WERI-Rb-1 (cell line): ENCODE measurements around the gene TIAM1.

Experiments
- DNase-seq: peaks from one replicate; pipeline ENCODE4 v3.0.0-alpha.2; 2020
- H3K27ac ChIP-seq: fragments of 250-450 bp; sonication (Bioruptor Pico); 2 replicates; pipeline ENCODE4 v1.5.1; 2020; ENCODE audit warnings: mild to moderate bottlenecking, moderate library complexity
- H3K27me3 ChIP-seq: fragments of 250-450 bp; sonication (Bioruptor Pico); 2 replicates; pipeline ENCODE4 v1.5.1; 2021; ENCODE audit warnings: mild to moderate bottlenecking, low read depth, moderate library complexity; ENCODE audit not compliant: insufficient read depth, severe bottlenecking
- H3K36me3 ChIP-seq: fragments of 250-450 bp; sonication (Bioruptor Pico); 2 replicates; pipeline ENCODE4 v1.5.1; 2020; ENCODE audit warnings: mild to moderate bottlenecking, moderate library complexity
- H3K4me3 ChIP-seq: 2 replicates; pipeline ENCODE4 v1.5.1; 2011; ENCODE audit warnings: low read depth, mild to moderate bottlenecking, control low read depth, low read length
- H3K9me3 ChIP-seq: fragments of 250-450 bp; sonication (Bioruptor Pico); 2 replicates; pipeline ENCODE4 v1.5.1; 2021; ENCODE audit warnings: mild to moderate bottlenecking, moderate library complexity; ENCODE audit not compliant: severe bottlenecking
- CTCF ChIP-seq: IDR thresholded peaks from 2 replicates; pipeline ENCODE4 v1.5.1; 2011; ENCODE audit warnings: low read depth, mild to moderate bottlenecking, control low read depth, inconsistent platforms, low read length

Gene TIAM1

DNA sequence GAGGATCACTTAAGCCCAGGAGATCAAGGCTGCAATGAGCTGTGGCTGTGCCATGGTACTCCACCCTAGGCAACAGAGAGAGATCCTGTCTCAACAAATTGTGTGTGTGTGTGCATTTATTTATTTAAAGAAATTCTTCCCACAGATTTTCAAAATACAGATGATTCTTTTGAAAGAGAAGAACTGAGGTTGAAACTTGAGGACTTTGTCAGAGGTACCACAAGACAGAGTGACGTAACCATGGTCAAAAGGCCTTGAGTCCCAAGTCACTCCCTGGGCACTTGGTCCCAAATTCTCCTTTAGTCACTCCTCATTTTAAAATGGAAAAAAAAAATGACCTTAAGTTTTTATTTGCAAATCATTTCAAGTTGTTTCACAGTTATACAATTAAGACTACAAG is 57.4 kb downstream of the TIAM1 start:
- no peak for DNase-seq
- Histone ChIP-seq H3K27ac (no peak overlapping the region), H3K9me3 (peaks cover 5% of the 10 kb centered on the region), H3K27me3 (no peaks in the 10 kb centered on the region), H3K36me3 (no peaks in the 10 kb centered on the region), H3K4me3 (no peak overlapping the region)
- no peak for TF ChIP-seq CTCF

GRCh38 chr21:31284797-31285397 is 59.2 kb downstream of the TIAM1 start:
- H3K36me3 ChIP-seq, result no peaks in the 10 kb centered on the region
- H3K27ac ChIP-seq, result no peak overlapping the region
- TF ChIP-seq CTCF, result no peak
- no peaks in the 10 kb centered on the region for H3K27me3 ChIP-seq
- no peak for DNase-seq
- no peak overlapping the region for H3K4me3 ChIP-seq
- H3K9me3 ChIP-seq, result peaks cover 5% of the 10 kb centered on the region

- Histone ChIP-seq H3K27ac (no peak overlapping the region), H3K36me3 (no peaks in the 10 kb centered on the region)
- no peak for TF ChIP-seq CTCF
Observed at GRCh38 chr21:31283025-31283424, 61.0 kb downstream of the TIAM1 start.

DNA sequence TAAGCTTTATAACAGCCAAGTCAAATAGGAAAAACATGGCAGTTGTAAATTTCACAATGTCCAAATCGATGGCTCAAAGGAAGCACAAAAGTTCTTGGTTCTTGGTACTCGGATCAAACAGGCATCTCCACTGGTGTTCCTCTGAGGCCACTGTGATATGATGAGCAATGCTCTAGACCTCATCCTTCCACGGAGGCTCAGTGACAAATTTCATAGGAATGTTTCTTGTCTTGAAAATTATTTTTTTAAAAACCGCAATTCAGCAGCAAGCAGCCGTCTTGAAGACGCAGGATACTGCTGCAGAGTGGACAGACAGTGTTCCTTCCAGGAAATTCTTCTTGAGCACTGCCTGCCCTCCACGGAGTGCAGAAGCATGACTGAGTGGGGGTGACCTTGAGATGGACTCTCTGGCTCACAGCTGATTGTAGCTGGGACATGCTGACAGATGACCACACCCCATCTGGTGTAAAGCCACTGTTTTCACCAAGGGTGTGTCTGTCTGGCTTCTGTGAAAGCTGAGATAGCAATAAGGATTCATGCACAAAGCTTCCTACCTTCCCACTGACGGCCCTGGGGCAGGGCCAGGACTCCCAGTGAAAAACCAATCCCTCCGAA is 61.9 kb downstream of the TIAM1 start:
- TF ChIP-seq CTCF, result no peak
- H3K36me3 ChIP-seq, result no peaks in the 10 kb centered on the region
- H3K27me3 ChIP-seq, result no peaks in the 10 kb centered on the region
- H3K4me3 ChIP-seq, result no peak overlapping the region
- H3K27ac ChIP-seq, result no peak overlapping the region
- no peaks in the 10 kb centered on the region for H3K9me3 ChIP-seq
- no peak for DNase-seq

More at GRCh38 chr21:31283025-31283424, 61.0 kb downstream of the TIAM1 start:
- Histone ChIP-seq H3K4me3 (no peak overlapping the region), H3K27me3 (no peaks in the 10 kb centered on the region), H3K9me3 (peaks cover 3% of the 10 kb centered on the region)
- DNase-seq, result no peak

DNA sequence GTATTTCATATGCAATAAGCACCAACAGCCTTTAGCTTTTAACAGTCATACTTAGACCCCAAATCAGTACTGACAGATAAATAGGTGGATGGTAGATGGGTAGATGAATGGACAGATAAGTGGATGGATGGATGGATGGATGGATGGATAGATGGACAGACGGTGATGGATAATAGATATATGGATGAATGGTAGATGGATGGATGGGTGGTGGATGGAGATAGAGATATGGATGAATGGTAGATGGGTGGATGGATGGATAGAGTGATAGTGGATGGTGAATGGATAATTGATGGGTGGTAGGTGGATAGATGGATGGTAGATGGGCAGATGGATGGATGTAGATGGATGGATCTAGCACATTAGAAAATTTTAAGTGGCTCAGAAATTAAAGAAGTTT is 62.5 kb downstream of the TIAM1 start:
- no peak for DNase-seq
- Histone ChIP-seq H3K4me3 (no peak overlapping the region), H3K36me3 (no peaks in the 10 kb centered on the region), H3K27ac (no peak overlapping the region), H3K9me3 (no peaks in the 10 kb centered on the region), H3K27me3 (no peaks in the 10 kb centered on the region)
- TF ChIP-seq CTCF, result no peak

- Histone ChIP-seq H3K9me3 (no peaks in the 10 kb centered on the region), H3K27me3 (no peaks in the 10 kb centered on the region), H3K4me3 (no peak overlapping the region), H3K27ac (no peak overlapping the region), H3K36me3 (no peaks in the 10 kb centered on the region)
- no peak for DNase-seq
- no peak for TF ChIP-seq CTCF
Observed at GRCh38 chr21:31279986-31280385, 64.1 kb downstream of the TIAM1 start.
